Lower leg skin (tissue), 4 donors: ENCODE data around the gene UBE2G2. TPM values are rescaled to one million over a fixed set of nuclear protein-coding genes. Genes with fewer than 3 reads are reported as not detected.
"Not testable (repeated sequence)": the region's sequence is repeated elsewhere in the genome, so short reads cannot be mapped to it uniquely, and the experiment has no call there.

Experiments
- DNase-seq, 2 donors: peaks; one replicate each; pipeline ENCODE4 v3.0.0-alpha.2; 2019; ENCODE audit warnings: low spot score in 2 of 2
- H3K4me3 ChIP-seq: fragments of 200-600 bp; sonication (generic); 2 replicates; pipeline ENCODE4 v1.5.1; 2017; ENCODE audit warnings: mild to moderate bottlenecking, low read depth; ENCODE audit not compliant: poor library complexity, severe bottlenecking
- CTCF ChIP-seq, 3 donors: fragments of 450-650 bp; IDR thresholded peaks; one replicate each; pipeline ENCODE4 v1.5.1; 2016; ENCODE audit warnings: antibody characterized with exemption in 3 of 3, mild to moderate bottlenecking in 3 of 3, moderate library complexity in 2 of 3
- POLR2A ChIP-seq, 2 donors: fragments of 450-650 bp; IDR thresholded peaks; one replicate each; pipeline ENCODE4 v1.6.1; 2016 to 2017; ENCODE audit warnings: antibody characterized with exemption in 2 of 2, mild to moderate bottlenecking in 1 of 2, moderate library complexity in 1 of 2
- WGBS, 2 donors: methylation state at CpG; one replicate each; pipeline ENCODE4 v1.1.5; 2018; 5-methylcytosine and 5-hydroxymethylcytosine counted together
- intact Hi-C: fragments of 100-400 bp; cut with DNase I; formaldehyde crosslinking; loops from one replicate; pipeline ENCODE4 v1.15.0; 2023; ENCODE audit warnings: low total_unique reads
- total RNA-seq, 4 donors: library from RNA; depleted of rRNA; stranded (reverse); fragments of >200 nt; gene quantifications; one replicate each; pipeline ENCODE4 v1.1.0, GENCODE V29; 2016

The UBE2G2 gene
- total RNA-seq, 4 donors from 2014 or later: 37.2 to 61.8 (median 49.8) TPM

GRCh38 chr21:44834231-44834950, 32.8 kb upstream of the UBE2G2 start:
- 82 to 87% methylated on average over 25 to 26 of the region's 26 CpGs for WGBS, 2 donors
- H3K4me3 ChIP-seq: no peak overlapping the region
- TF ChIP-seq POLR2A (IDR thresholded peaks at IDR 0.05): no peak
- TF ChIP-seq CTCF (IDR thresholded peaks at IDR 0.05): no peak
- DNase-seq: no peak
- intact Hi-C loops: no loop called here

GRCh38 chr21:44833663-44834062, 32.0 kb upstream of the UBE2G2 start:
- intact Hi-C loops: no loop called here
- no peak overlapping the region for H3K4me3 ChIP-seq
- WGBS, 2 donors: 83 to 88% methylated on average over 5 of the region's 5 CpGs
- no peak for TF ChIP-seq POLR2A (IDR thresholded peaks at IDR 0.05)
- TF ChIP-seq CTCF (IDR thresholded peaks at IDR 0.05): no peak
- no peak for DNase-seq

DNA sequence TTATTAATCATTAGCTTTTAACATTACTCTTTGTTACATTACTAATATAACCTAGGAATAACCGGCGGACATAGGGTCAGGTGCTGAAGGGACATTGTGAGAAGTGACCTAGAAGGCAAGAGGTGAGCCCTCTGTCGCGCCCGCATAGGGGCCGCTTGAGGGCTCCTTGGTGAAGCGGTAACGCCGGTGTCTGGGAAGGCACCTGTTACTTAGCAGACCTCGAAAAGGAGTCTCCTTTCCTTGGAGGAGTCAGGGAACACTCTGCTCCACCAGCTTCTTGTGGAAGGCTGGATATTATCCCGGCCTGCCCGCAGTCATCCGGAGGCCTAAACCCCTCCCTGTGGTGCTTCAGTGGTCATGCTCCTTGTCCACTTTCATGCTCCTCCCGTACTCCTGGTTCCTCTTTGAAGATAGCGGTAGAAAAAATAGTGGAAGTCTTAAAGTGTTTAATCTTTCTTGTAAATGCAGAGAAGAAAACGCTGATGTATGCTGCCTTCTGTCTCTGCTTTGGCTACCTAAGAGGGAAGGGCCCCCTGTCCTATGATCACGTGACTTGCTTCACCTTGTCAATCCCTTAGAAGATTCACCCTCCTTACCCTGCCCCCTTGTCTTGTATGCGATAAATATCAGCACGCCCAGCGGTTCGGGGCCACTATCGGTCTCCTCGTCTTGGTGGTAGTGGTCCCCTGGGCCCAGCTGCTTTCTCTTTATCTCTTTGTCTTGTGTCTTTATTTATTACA, 31.1 kb upstream of the UBE2G2 start:
- DNase-seq, H3K4me3 ChIP-seq, intact Hi-C loops: not testable (repeated sequence)

GRCh38 chr21:44831227-44831860, 29.7 kb upstream of the UBE2G2 start:
- TF ChIP-seq CTCF (IDR thresholded peaks at IDR 0.05): no peak
- no peak for TF ChIP-seq POLR2A (IDR thresholded peaks at IDR 0.05)
- no peak overlapping the region for H3K4me3 ChIP-seq
- WGBS, 2 donors: 61% methylated on average over 7 of the region's 7 CpGs
- DNase-seq: no peak
- intact Hi-C loops: no loop called here

More for the DNA sequence above, 31.1 kb upstream of the UBE2G2 start:
- 87 to 89% methylated on average over 23 of the region's 23 CpGs for WGBS, 2 donors

GRCh38 chr21:44829507-44830092, 28.0 kb upstream of the UBE2G2 start:
- H3K4me3 ChIP-seq: no peak overlapping the region
- 67 to 68% methylated on average over 2 of the region's 2 CpGs for WGBS, 2 donors
- intact Hi-C loops: no loop called here
- TF ChIP-seq POLR2A (IDR thresholded peaks at IDR 0.05) (no peak), CTCF (IDR thresholded peaks at IDR 0.05) (no peak)
- no peak for DNase-seq
